IMR-90 (cell line): ENCODE results near the gene ZNF598. TPM values are rescaled to one million over a fixed set of nuclear protein-coding genes. Genes with fewer than 3 reads are reported as not detected.

ENCODE experiments used
- ATAC-seq: fragments of 200-7000 bp; cut with Tn5 transposase; 2 replicates; pipeline ENCODE4 v1.9.1; 2020; ENCODE audit warnings: low read depth, mild to moderate bottlenecking, moderate library complexity
- BruUV-seq: library from RNA; stranded (reverse); fragments of 400-500 nt; replicated peaks from 2 replicates; lab custom pipeline; 2021; lab: Mats Ljungman, UMichigan
- CTCF ChIA-PET: fragments of 300-600 bp; formaldehyde crosslinking; extraction: SDS; loops from one replicate; lab custom pipeline; 2021; ENCODE audit warnings: antibody characterized with exemption; lab: Yijun Ruan, JAX
- POLR2A ChIA-PET: fragments of 300-600 bp; sonication (Branson Sonifier 250); formaldehyde crosslinking; loops from one replicate; lab custom pipeline; 2022; ENCODE audit warnings: antibody characterized with exemption; ENCODE audit not compliant: unreplicated experiment; lab: Charles Lee
- DNase-seq: peaks from one replicate; pipeline ENCODE4 v3.0.0; 2013
- H2AFZ ChIP-seq: replicated peaks from 2 replicates; pipeline ENCODE3; 2013; ENCODE audit warnings: low read length, mild to moderate bottlenecking; ENCODE audit not compliant: poor library complexity
- H2AK5ac ChIP-seq: 2 replicates; pipeline ENCODE4 v1.6.1; 2013; ENCODE audit warnings: low read depth, low read length, inconsistent platforms
- H2AK9ac ChIP-seq: replicated peaks from 2 replicates; pipeline ENCODE3; 2013; ENCODE audit warnings: mild to moderate bottlenecking, low read depth, low read length, moderate library complexity; ENCODE audit not compliant: poor library complexity
- H2BK120ac ChIP-seq: 2 replicates; pipeline ENCODE4 v1.6.1; 2013; ENCODE audit warnings: low read depth, low read length, inconsistent platforms
- H2BK15ac ChIP-seq: 3 replicates; pipeline ENCODE4 v1.6.1; 2013; ENCODE audit warnings: low read depth, low read length, inconsistent platforms
- H2BK20ac ChIP-seq: 2 replicates; pipeline ENCODE4 v1.6.1; 2013; ENCODE audit warnings: low read depth, mild to moderate bottlenecking, inconsistent platforms, low read length, moderate library complexity
- H2BK5ac ChIP-seq: 2 replicates; pipeline ENCODE4 v1.6.1; 2013; ENCODE audit warnings: mild to moderate bottlenecking, low read depth, low read length, inconsistent platforms; ENCODE audit not compliant: poor library complexity, severe bottlenecking
- H3K14ac ChIP-seq: replicated peaks from 2 replicates; pipeline ENCODE4 v1.6.1; 2013; ENCODE audit warnings: low read depth, low read length, inconsistent platforms
- H3K18ac ChIP-seq: 2 replicates; pipeline ENCODE4 v1.6.1; 2013; ENCODE audit warnings: low read depth, low read length, control low read depth
- H3K23ac ChIP-seq: 2 replicates; pipeline ENCODE4 v1.6.1; 2013; ENCODE audit warnings: low read depth, low read length, inconsistent platforms
- H3K27ac ChIP-seq: 2 replicates; pipeline ENCODE4 v1.5.1; 2013; ENCODE audit warnings: mild to moderate bottlenecking, control low read depth, low read length; ENCODE audit not compliant: insufficient read depth
- H3K27me3 ChIP-seq: 2 replicates; pipeline ENCODE4 v1.6.1; 2013; ENCODE audit warnings: low read length; ENCODE audit not compliant: control insufficient read depth, insufficient read depth
- H3K36me3 ChIP-seq: 2 replicates; pipeline ENCODE4 v1.6.1; 2013; ENCODE audit warnings: low read length, mixed read lengths; ENCODE audit not compliant: control insufficient read depth, insufficient read depth
- H3K4ac ChIP-seq: 2 replicates; pipeline ENCODE4 v1.6.1; 2013; ENCODE audit warnings: low read depth, low read length, inconsistent platforms
- H3K4me1 ChIP-seq: 2 replicates; pipeline ENCODE4 v1.6.1; 2013; ENCODE audit warnings: low read length, mixed read lengths; ENCODE audit not compliant: control insufficient read depth, insufficient read depth
- H3K4me2 ChIP-seq: 2 replicates; pipeline ENCODE4 v1.6.1; 2013; ENCODE audit warnings: low read depth, mild to moderate bottlenecking, control low read depth, low read length, moderate library complexity
- H3K4me3 ChIP-seq: 2 replicates; pipeline ENCODE4 v1.5.1; 2013; ENCODE audit warnings: low read depth, mild to moderate bottlenecking, control low read depth, low read length, moderate library complexity; ENCODE audit not compliant: insufficient read depth
- H3K56ac ChIP-seq: 2 replicates; pipeline ENCODE4 v1.6.1; 2013; ENCODE audit warnings: low read length, inconsistent platforms; ENCODE audit not compliant: insufficient read depth; ENCODE audit errors: extremely low read depth
- H3K79me1 ChIP-seq, 2 experiments: 2 replicates each; pipeline ENCODE4 v1.6.1; 2013; ENCODE audit warnings: low read length in 2 of 2, inconsistent platforms in 1 of 2, low read depth in 1 of 2
- H3K9ac ChIP-seq: 2 replicates; pipeline ENCODE4 v1.6.1; 2013; ENCODE audit warnings: low read depth, low read length, control low read depth
- H3K9me1 ChIP-seq: 2 replicates; pipeline ENCODE4 v1.6.1; 2013; ENCODE audit warnings: low read length, inconsistent platforms; ENCODE audit not compliant: insufficient read depth
- H3K9me3 ChIP-seq: 2 replicates; pipeline ENCODE4 v1.6.1; 2013; ENCODE audit warnings: low read length; ENCODE audit not compliant: control insufficient read depth, insufficient read depth
- H4K20me1 ChIP-seq: 2 replicates; pipeline ENCODE4 v1.6.1; 2013; ENCODE audit warnings: low read length, inconsistent platforms; ENCODE audit not compliant: insufficient read depth
- H4K5ac ChIP-seq: 2 replicates; pipeline ENCODE4 v1.6.1; 2013; ENCODE audit warnings: mild to moderate bottlenecking, low read depth, low read length, control low read depth
- H4K8ac ChIP-seq, 2 experiments: 2 replicates each; pipeline ENCODE4 v1.6.1; 2013; ENCODE audit warnings: low read depth in 2 of 2, low read length in 2 of 2, control low read depth in 1 of 2, inconsistent platforms in 1 of 2
- H4K91ac ChIP-seq: 2 replicates; pipeline ENCODE4 v1.6.1; 2013; ENCODE audit warnings: low read depth, low read length, inconsistent platforms; ENCODE audit not compliant: insufficient read depth
- BHLHE40 ChIP-seq: fragments of 150-350 bp; IDR thresholded peaks from 2 replicates; pipeline ENCODE4 v1.6.1; 2016; ENCODE audit warnings: mild to moderate bottlenecking, low read depth, low read length
- FOS ChIP-seq: fragments of 150-350 bp; IDR thresholded peaks from 2 replicates; pipeline ENCODE4 v1.6.1; 2016; ENCODE audit warnings: low read depth, low read length
- MAZ ChIP-seq: IDR thresholded peaks from 2 replicates; pipeline ENCODE4 v1.6.1; 2012; ENCODE audit warnings: low read depth, mild to moderate bottlenecking, low read length, improper control_type of control experiment, moderate library complexity, borderline replicate concordance
- MXI1 ChIP-seq: IDR thresholded peaks from 2 replicates; pipeline ENCODE4 v1.6.1; 2012; ENCODE audit warnings: low read depth, mild to moderate bottlenecking, low read length, moderate library complexity, borderline replicate concordance
- NFE2L2 ChIP-seq: fragments of 150-350 bp; IDR thresholded peaks from 2 replicates; pipeline ENCODE4 v1.6.1; 2016; ENCODE audit warnings: low read depth, mild to moderate bottlenecking, low read length
- POLR2A ChIP-seq: IDR thresholded peaks from 2 replicates; pipeline ENCODE4 v1.6.1; 2012; ENCODE audit warnings: mild to moderate bottlenecking, low read depth, low read length
- RCOR1 ChIP-seq: IDR thresholded peaks from 2 replicates; pipeline ENCODE4 v1.6.1; 2012; ENCODE audit warnings: mild to moderate bottlenecking, low read length, improper control_type of control experiment; ENCODE audit not compliant: insufficient replicate concordance
- RFX5 ChIP-seq: IDR thresholded peaks from 2 replicates; pipeline ENCODE4 v1.8.0; 2012; ENCODE audit warnings: low read depth, mild to moderate bottlenecking, low read length, moderate library complexity
- SMC3 ChIP-seq: fragments of 150-350 bp; IDR thresholded peaks from 2 replicates; pipeline ENCODE4 v1.6.1; 2016; ENCODE audit warnings: low read depth, mild to moderate bottlenecking, antibody characterized with exemption, low read length, moderate library complexity
- WGBS, 2 experiments: methylation state at CpG; one replicate each; pipeline versions ENCODE4 v1.1.5 to v1.1.7; 2013; ENCODE audit warnings: missing lambda C conversion rate in 2 of 2; ENCODE audit not compliant: insufficient read length in 1 of 2; ENCODE audit errors: extremely low coverage in 2 of 2; 5-methylcytosine and 5-hydroxymethylcytosine counted together
- dilution Hi-C: fragments of 300-500 bp; cut with HindIII; formaldehyde crosslinking; loops from one replicate; pipeline ENCODE4 v1.14.3; 2018; ENCODE audit warnings: low sequenced_read_pairs; ENCODE audit not compliant: unreplicated experiment
- in situ Hi-C: fragments of 300-500 bp; cut with MboI; formaldehyde crosslinking; loops from 3 replicates; pipeline ENCODE4 v1.14.3; 2019; ENCODE audit warnings: low sequenced_read_pairs, inconsistent platforms, mixed read lengths
- intact Hi-C: fragments of 100-400 bp; cut with micrococcal nuclease; formaldehyde crosslinking; loops from 2 replicates; pipeline ENCODE4 v1.10.0; 2022
- polyA plus RNA-seq, 3 experiments: library from polyadenylated mRNA; depleted of rRNA; stranded (reverse); fragments of >200 nt; gene quantifications; 2 replicates each; pipeline ENCODE4 v1.2.3, GENCODE V29; 2012; ENCODE audit warnings: low replicate concordance in 1 of 3
- total RNA-seq: library from RNA; depleted of rRNA; stranded (reverse); fragments of >200 nt; gene quantifications from 2 replicates; pipeline ENCODE4 v1.2.3, GENCODE V29; 2012
- TF ChIP-seq, protein P1 (sequence below): fragments of 150-350 bp; IDR thresholded peaks from 2 replicates; pipeline ENCODE4 v1.6.1; 2017; ENCODE audit warnings: mild to moderate bottlenecking, antibody characterized with exemption, low read length, low read depth
- TF ChIP-seq, protein P2 (sequence below): fragments of 150-350 bp; IDR thresholded peaks from 2 replicates; pipeline ENCODE4 v1.6.1; 2016; ENCODE audit warnings: low read depth, mild to moderate bottlenecking, low read length, moderate library complexity, borderline replicate concordance

The ZNF598 gene
- total and polyA plus RNA-seq, 2 of the 4 experiments (the other 2 are of a cell fraction): 3.4 to 36.4 TPM

DNA sequence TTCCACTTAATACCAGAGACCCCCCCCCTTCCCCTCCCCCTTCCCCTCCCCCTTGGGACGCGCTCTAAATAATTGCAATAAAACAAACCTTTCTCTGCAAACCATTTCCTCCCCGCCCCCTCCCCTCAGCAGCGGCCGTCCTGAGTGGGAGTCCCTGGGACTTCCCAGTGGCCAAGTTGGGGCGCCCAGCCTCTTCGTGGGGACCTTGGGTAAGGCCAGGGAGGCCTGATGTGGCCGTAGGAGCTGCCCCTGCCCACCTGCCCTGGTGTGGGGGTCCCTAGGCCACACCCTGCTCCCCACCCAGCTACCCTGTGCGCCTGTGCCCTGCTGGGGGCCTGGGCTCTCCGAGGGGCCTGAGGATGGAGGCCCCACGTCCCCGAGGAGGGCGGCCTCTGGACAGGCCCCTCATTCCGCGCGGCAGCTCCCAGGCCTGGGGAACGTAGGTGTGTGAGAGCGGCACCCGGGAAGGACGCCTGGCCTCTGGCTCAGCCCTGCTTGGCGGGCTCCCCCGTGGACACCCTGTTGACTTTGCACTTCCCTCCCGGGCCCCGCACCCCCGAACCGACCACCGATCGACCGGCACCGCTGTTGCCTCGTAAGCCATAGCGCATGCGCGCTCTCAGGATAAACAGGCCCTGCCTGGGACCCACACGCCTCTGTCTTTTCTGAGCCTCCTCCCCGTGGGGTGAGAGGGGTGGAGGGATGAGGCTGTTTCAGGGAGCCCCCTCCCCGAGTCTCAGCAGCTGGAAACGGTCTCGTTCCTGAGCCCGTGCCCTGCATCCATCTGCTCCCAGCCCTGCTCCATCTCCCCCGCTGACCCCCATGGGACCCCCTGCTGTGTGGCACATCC is 29.0 kb upstream of the ZNF598 start:
- Histone ChIP-seq H4K8ac (peak overlapping the region; percentile 79 to 99), H3K79me1 (peaks cover 17 to 55% of the 10 kb centered on the region in 2 experiments; a peak in 3 of 4 replicates), H4K5ac (peak overlapping the region; percentile 87), H3K27ac (peak overlapping the region; percentile 93), H4K91ac (peak overlapping the region; percentile 100), H2AFZ (peak overlapping the region; percentile 85), H3K4ac (peak overlapping the region; percentile 96), H3K4me2 (peak overlapping the region; percentile 9; the same call in 1 of the 2 replicates), H2BK5ac (peak overlapping the region; percentile 96), H3K9ac (peak overlapping the region; percentile 47), H3K9me3 (no peaks in the 10 kb centered on the region), H3K56ac (peak overlapping the region; percentile 54; the same call in 1 of the 2 replicates), H3K23ac (peak overlapping the region; percentile 83), H2AK9ac (peak overlapping the region; percentile 99), H3K4me3 (no peak overlapping the region), H3K18ac (peak overlapping the region; percentile 89), H3K4me1 (peaks cover 64% of the 10 kb centered on the region), H2BK15ac (peak overlapping the region; percentile 85), H3K9me1 (peaks cover 19% of the 10 kb centered on the region), H2AK5ac (peak overlapping the region; percentile 99), H3K14ac (peak overlapping the region; percentile 87), H3K36me3 (peaks cover 33% of the 10 kb centered on the region; the same call in 1 of the 2 replicates), H2BK120ac (peak overlapping the region; percentile 98), H4K20me1 (no peaks in the 10 kb centered on the region), H2BK20ac (peak overlapping the region; percentile 82), H3K27me3 (no peaks in the 10 kb centered on the region)
- dilution Hi-C loops (no loop called here), intact Hi-C loops (loop anchor here (1.0 kb wide), 1 partner anchor 15 kb away; no protein-coding TSS in a partner anchor), in situ Hi-C loops (no loop called here)
- no TSS peak for BruUV-seq
- TF ChIP-seq MAZ: no peak
- TF ChIP-seq RFX5: no peak
- no peak for TF ChIP-seq RCOR1
- no peak for TF ChIP-seq BHLHE40
- TF ChIP-seq, protein P1, sequence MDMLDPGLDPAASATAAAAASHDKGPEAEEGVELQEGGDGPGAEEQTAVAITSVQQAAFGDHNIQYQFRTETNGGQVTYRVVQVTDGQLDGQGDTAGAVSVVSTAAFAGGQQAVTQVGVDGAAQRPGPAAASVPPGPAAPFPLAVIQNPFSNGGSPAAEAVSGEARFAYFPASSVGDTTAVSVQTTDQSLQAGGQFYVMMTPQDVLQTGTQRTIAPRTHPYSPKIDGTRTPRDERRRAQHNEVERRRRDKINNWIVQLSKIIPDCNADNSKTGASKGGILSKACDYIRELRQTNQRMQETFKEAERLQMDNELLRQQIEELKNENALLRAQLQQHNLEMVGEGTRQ: no peak
- TF ChIP-seq MXI1: no peak
- TF ChIP-seq NFE2L2: no peak
- TF ChIP-seq SMC3: no peak
- TF ChIP-seq, protein P2, sequence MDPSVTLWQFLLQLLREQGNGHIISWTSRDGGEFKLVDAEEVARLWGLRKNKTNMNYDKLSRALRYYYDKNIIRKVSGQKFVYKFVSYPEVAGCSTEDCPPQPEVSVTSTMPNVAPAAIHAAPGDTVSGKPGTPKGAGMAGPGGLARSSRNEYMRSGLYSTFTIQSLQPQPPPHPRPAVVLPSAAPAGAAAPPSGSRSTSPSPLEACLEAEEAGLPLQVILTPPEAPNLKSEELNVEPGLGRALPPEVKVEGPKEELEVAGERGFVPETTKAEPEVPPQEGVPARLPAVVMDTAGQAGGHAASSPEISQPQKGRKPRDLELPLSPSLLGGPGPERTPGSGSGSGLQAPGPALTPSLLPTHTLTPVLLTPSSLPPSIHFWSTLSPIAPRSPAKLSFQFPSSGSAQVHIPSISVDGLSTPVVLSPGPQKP: no peak
- TF ChIP-seq POLR2A: no peak
- TF ChIP-seq FOS: no peak
- CTCF ChIA-PET: no interaction called here
- POLR2A ChIA-PET: interaction anchor here (0.5 kb wide), 1 partner anchor 43 kb away, joined by 7 read pairs; no protein-coding TSS in a partner anchor
- ATAC-seq: no peak
- WGBS, 2 experiments: 61% methylated on average over 8 of the region's 41 CpGs; no CpG with 5 or more reads in 1 of the 2 experiments
- no peak for DNase-seq
